Activated CD8-positive, alpha-beta T cell treated with anti-CD3 and anti-CD28 coated beads, Interleukin-2, amount 10 ng/mL, durations not matched to agents 7 days and 5 days (primary cell): Measurements from ENCODE around the gene CLNK. TPM values are rescaled to one million over a fixed set of nuclear protein-coding genes. Genes with fewer than 3 reads are reported as not detected.

Experiments used
- ATAC-seq: fragments of 150-1000 bp; cut with Tn5 transposase; one replicate; pipeline ENCODE4 v1.10.0; 2021; ENCODE audit warnings: moderate library complexity
- CTCF ChIA-PET: fragments of 350-600 bp; sonication (Branson Sonifier 250); formaldehyde crosslinking; loops from one replicate; lab custom pipeline; 2021; ENCODE audit warnings: antibody characterized with exemption; lab: Charles Lee
- POLR2A ChIA-PET: fragments of 350-600 bp; sonication (Branson Sonifier 250); formaldehyde crosslinking; loops from one replicate; lab custom pipeline; 2021; ENCODE audit warnings: antibody characterized with exemption; lab: Charles Lee
- DNase-seq: peaks from one replicate; pipeline ENCODE4 v3.0.0-alpha.2; 2020
- H3K27ac Mint-ChIP-seq: one replicate; pipeline ENCODE4 v1.8.0; 2021; ENCODE audit warnings: mild to moderate bottlenecking, mixed read lengths
- H3K27me3 Mint-ChIP-seq: one replicate; pipeline ENCODE4 v1.8.0; 2021; ENCODE audit warnings: low read depth, mixed read lengths
- H3K36me3 Mint-ChIP-seq: one replicate; pipeline ENCODE4 v1.8.0; 2021; ENCODE audit warnings: low read depth, mixed read lengths
- H3K4me1 Mint-ChIP-seq: one replicate; pipeline ENCODE4 v1.8.0; 2021; ENCODE audit warnings: low read depth, mixed read lengths
- H3K4me3 Mint-ChIP-seq: one replicate; pipeline ENCODE4 v1.8.0; 2021; ENCODE audit warnings: mild to moderate bottlenecking, mixed read lengths
- H3K9me3 Mint-ChIP-seq: one replicate; pipeline ENCODE4 v1.8.0; 2022; ENCODE audit warnings: mixed read lengths; ENCODE audit not compliant: insufficient read depth
- total RNA-seq, 2 experiments: library from RNA; stranded (reverse); gene quantifications; one replicate each; pipeline ENCODE4 v1.2.3, GENCODE V29; 2021

CLNK gene
- total RNA-seq, 2 experiments from 2014 or later, result not detected

- ChIA-PET CTCF (interaction anchor here (0.9 to 1.6 kb wide), 9 partner anchors 9 to 835 kb away, joined by 3 to 5 read pairs (median 3); no protein-coding TSS in a partner anchor), POLR2A (no interaction called here)
- no peaks in the 10 kb centered on the region for H3K36me3 Mint-ChIP-seq
- H3K27ac Mint-ChIP-seq, result no peak overlapping the region
- peaks cover 5% of the 10 kb centered on the region for H3K27me3 Mint-ChIP-seq
- DNase-seq (no peak), ATAC-seq (no peak)
- H3K4me1 Mint-ChIP-seq, result no peaks in the 10 kb centered on the region
- no peak overlapping the region for H3K4me3 Mint-ChIP-seq
- no peaks in the 10 kb centered on the region for H3K9me3 Mint-ChIP-seq
These were observed 157.9 kb downstream of the CLNK start for GRCh38 chr4:10526429-10527222.

- H3K36me3 Mint-ChIP-seq, result no peaks in the 10 kb centered on the region
- no peaks in the 10 kb centered on the region for H3K4me1 Mint-ChIP-seq
- no peak for ATAC-seq
- no peak for DNase-seq
- CTCF ChIA-PET, result interaction anchor here (1.4 to 1.8 kb wide), 2 partner anchors 13 to 363 kb away, joined by 4 read pairs; no protein-coding TSS in a partner anchor
- no peaks in the 10 kb centered on the region for H3K9me3 Mint-ChIP-seq
- no peak overlapping the region for H3K27ac Mint-ChIP-seq
- H3K4me3 Mint-ChIP-seq, result no peak overlapping the region
- H3K27me3 Mint-ChIP-seq, result peaks cover 3% of the 10 kb centered on the region
- POLR2A ChIA-PET, result no interaction called here
These were observed 160.3 kb downstream of the CLNK start for GRCh38 chr4:10524196-10524833.

GRCh38 chr4:10521424-10521823 lies 163.1 kb downstream of the CLNK start:
- ATAC-seq (no peak), DNase-seq (no peak)
- CTCF ChIA-PET, result no interaction called here
- Mint-ChIP-seq H3K4me3 (no peak overlapping the region), H3K27me3 (peaks cover 7% of the 10 kb centered on the region), H3K4me1 (no peaks in the 10 kb centered on the region), H3K9me3 (no peaks in the 10 kb centered on the region), H3K27ac (no peak overlapping the region), H3K36me3 (no peaks in the 10 kb centered on the region)
- POLR2A ChIA-PET, result no interaction called here

- Mint-ChIP-seq H3K4me1 (peaks cover 6% of the 10 kb centered on the region), H3K4me3 (no peak overlapping the region), H3K27ac (no peak overlapping the region), H3K27me3 (no peaks in the 10 kb centered on the region), H3K9me3 (peaks cover 11% of the 10 kb centered on the region), H3K36me3 (no peaks in the 10 kb centered on the region)
- POLR2A ChIA-PET, result no interaction called here
- CTCF ChIA-PET, result no interaction called here
- ATAC-seq, result no peak
- DNase-seq, result no peak
These were observed 174.8 kb downstream of the CLNK start for GRCh38 chr4:10509733-10510132.

GRCh38 chr4:10506077-10506476 lies 178.5 kb downstream of the CLNK start:
- Mint-ChIP-seq H3K27me3 (no peaks in the 10 kb centered on the region), H3K36me3 (no peaks in the 10 kb centered on the region), H3K4me1 (peaks cover 6% of the 10 kb centered on the region), H3K4me3 (no peak overlapping the region), H3K9me3 (peaks cover 15% of the 10 kb centered on the region), H3K27ac (no peak overlapping the region)
- CTCF ChIA-PET, result interaction anchor here (0.6 kb wide), 1 partner anchor 106 kb away, joined by 3 read pairs; no protein-coding TSS in a partner anchor
- DNase-seq (no peak), ATAC-seq (no peak)
- POLR2A ChIA-PET, result no interaction called here

- Mint-ChIP-seq H3K36me3 (no peaks in the 10 kb centered on the region), H3K9me3 (peaks cover 15% of the 10 kb centered on the region), H3K4me1 (peaks cover 6% of the 10 kb centered on the region), H3K4me3 (no peak overlapping the region), H3K27me3 (no peaks in the 10 kb centered on the region), H3K27ac (no peak overlapping the region)
- no peak for DNase-seq
- POLR2A ChIA-PET, result no interaction called here
- no peak for ATAC-seq
- CTCF ChIA-PET, result no interaction called here
These were observed 179.9 kb downstream of the CLNK start for GRCh38 chr4:10504570-10505179.

GRCh38 chr4:10502717-10503116 lies 181.9 kb downstream of the CLNK start:
- H3K9me3 Mint-ChIP-seq, result peaks cover 11% of the 10 kb centered on the region
- CTCF ChIA-PET, result no interaction called here
- H3K4me1 Mint-ChIP-seq, result peaks cover 6% of the 10 kb centered on the region
- POLR2A ChIA-PET, result no interaction called here
- no peaks in the 10 kb centered on the region for H3K27me3 Mint-ChIP-seq
- H3K4me3 Mint-ChIP-seq, result no peak overlapping the region
- DNase-seq (no peak), ATAC-seq (no peak)
- H3K27ac Mint-ChIP-seq, result no peak overlapping the region
- H3K36me3 Mint-ChIP-seq, result no peaks in the 10 kb centered on the region

- no peak overlapping the region for H3K27ac Mint-ChIP-seq
- H3K27me3 Mint-ChIP-seq, result no peaks in the 10 kb centered on the region
- no peaks in the 10 kb centered on the region for H3K36me3 Mint-ChIP-seq
- H3K9me3 Mint-ChIP-seq, result peaks cover 5% of the 10 kb centered on the region
- H3K4me1 Mint-ChIP-seq, result no peaks in the 10 kb centered on the region
- POLR2A ChIA-PET, result no interaction called here
- CTCF ChIA-PET, result no interaction called here
- no peak overlapping the region for H3K4me3 Mint-ChIP-seq
- no peak for DNase-seq
- no peak for ATAC-seq
These were observed 183.8 kb downstream of the CLNK start for GRCh38 chr4:10500776-10501175.

- POLR2A ChIA-PET, result no interaction called here
- peaks cover 3% of the 10 kb centered on the region for H3K27me3 Mint-ChIP-seq
- DNase-seq (no peak), ATAC-seq (no peak)
- H3K4me1 Mint-ChIP-seq, result no peaks in the 10 kb centered on the region
- CTCF ChIA-PET, result no interaction called here
- H3K27ac Mint-ChIP-seq, result no peak overlapping the region
- H3K4me3 Mint-ChIP-seq, result no peak overlapping the region
- no peaks in the 10 kb centered on the region for H3K36me3 Mint-ChIP-seq
- H3K9me3 Mint-ChIP-seq, result no peaks in the 10 kb centered on the region
These were observed 188.4 kb downstream of the CLNK start for GRCh38 chr4:10496200-10496599.

- no peaks in the 10 kb centered on the region for H3K4me1 Mint-ChIP-seq
- H3K9me3 Mint-ChIP-seq, result no peaks in the 10 kb centered on the region
- H3K27me3 Mint-ChIP-seq, result peaks cover 5% of the 10 kb centered on the region
- no peak overlapping the region for H3K27ac Mint-ChIP-seq
- no peak overlapping the region for H3K4me3 Mint-ChIP-seq
- H3K36me3 Mint-ChIP-seq, result no peaks in the 10 kb centered on the region
- ChIA-PET POLR2A (interaction anchor here (0.7 kb wide), 1 partner anchor 577 kb away, joined by 3 read pairs; no protein-coding TSS in a partner anchor), CTCF (no interaction called here)
- DNase-seq (no peak), ATAC-seq (no peak)
These were observed 188.9 kb downstream of the CLNK start for GRCh38 chr4:10495651-10496050.

- no peak for DNase-seq
- H3K4me1 Mint-ChIP-seq, result peaks cover 5% of the 10 kb centered on the region
- no peaks in the 10 kb centered on the region for H3K36me3 Mint-ChIP-seq
- peaks cover 11% of the 10 kb centered on the region for H3K27me3 Mint-ChIP-seq
- no peak overlapping the region for H3K27ac Mint-ChIP-seq
- CTCF ChIA-PET, result no interaction called here
- no peaks in the 10 kb centered on the region for H3K9me3 Mint-ChIP-seq
- ATAC-seq, result no peak
- POLR2A ChIA-PET, result no interaction called here
- no peak overlapping the region for H3K4me3 Mint-ChIP-seq
These were observed 192.1 kb downstream of the CLNK start for GRCh38 chr4:10492464-10492863.

GRCh38 chr4:10491401-10491800 lies 193.2 kb downstream of the CLNK start:
- POLR2A ChIA-PET, result interaction anchor here (0.6 kb wide), 1 partner anchor 1198 kb away, joined by 3 read pairs; no protein-coding TSS in a partner anchor
- CTCF ChIA-PET, result interaction anchor here (0.7 kb wide), 1 partner anchor 65 kb away, joined by 3 read pairs; no protein-coding TSS in a partner anchor
- DNase-seq (no peak), ATAC-seq (no peak)
- no peaks in the 10 kb centered on the region for H3K9me3 Mint-ChIP-seq
- no peaks in the 10 kb centered on the region for H3K36me3 Mint-ChIP-seq
- H3K27ac Mint-ChIP-seq, result no peak overlapping the region
- H3K27me3 Mint-ChIP-seq, result peaks cover 11% of the 10 kb centered on the region
- H3K4me1 Mint-ChIP-seq, result peaks cover 5% of the 10 kb centered on the region
- no peak overlapping the region for H3K4me3 Mint-ChIP-seq
